GM13976 (cell line): ENCODE results near the gene JAML.

Source experiments
- DNase-seq: peaks from one replicate; pipeline ENCODE4 v3.0.0; 2012; ENCODE audit warnings: low spot score
- CTCF ChIP-seq: IDR thresholded peaks from 2 replicates; pipeline ENCODE4 v1.5.1; 2012; ENCODE audit warnings: borderline replicate concordance, mild to moderate bottlenecking; ENCODE audit not compliant: insufficient read depth; ENCODE audit errors: extremely low read depth, missing control alignments, control extremely low read depth
- in situ Hi-C: fragments of 300-500 bp; cut with MboI; formaldehyde crosslinking; loops from one replicate; pipeline ENCODE4 v1.12.0; 2022; ENCODE audit warnings: low sequenced_read_pairs, mixed read lengths, inconsistent platforms; ENCODE audit not compliant: unreplicated experiment

Gene JAML

GRCh38 chr11:118210323-118210722 lies 14.5 kb downstream of the JAML start:
- no peak for DNase-seq
- in situ Hi-C loops, result no loop called here
- TF ChIP-seq CTCF, result no peak

- no peak for DNase-seq
- in situ Hi-C loops, result no loop called here
- no peak for TF ChIP-seq CTCF
These were observed 15.8 kb downstream of the JAML start for GRCh38 chr11:118209033-118209432.

GRCh38 chr11:118207079-118207478 lies 17.7 kb downstream of the JAML start:
- TF ChIP-seq CTCF, result no peak
- in situ Hi-C loops, result no loop called here
- DNase-seq, result no peak

GRCh38 chr11:118206391-118207031 lies 18.3 kb downstream of the JAML start:
- in situ Hi-C loops, result no loop called here
- DNase-seq, result no peak
- no peak for TF ChIP-seq CTCF

- DNase-seq, result no peak
- TF ChIP-seq CTCF, result no peak
- in situ Hi-C loops, result no loop called here
These were observed 19.0 kb downstream of the JAML start for GRCh38 chr11:118205606-118206378.

GRCh38 chr11:118202599-118203422 lies 22.0 kb downstream of the JAML start:
- in situ Hi-C loops, result no loop called here
- DNase-seq, result no peak

More at GRCh38 chr11:118202599-118203422, 22.0 kb downstream of the JAML start:
- no peak for TF ChIP-seq CTCF
